EH (cell line): Measurements from ENCODE around the gene ZNF160.
"Not testable (repeated sequence)": the region's sequence is repeated elsewhere in the genome, so short reads cannot be mapped to it uniquely, and the experiment has no call there.

Source experiments
- DNase-seq: peaks from one replicate; pipeline ENCODE4 v3.0.0-alpha.2; 2015; ENCODE audit warnings: low read depth

Gene ZNF160

GRCh38 chr19:53103234-53104203 lies at the start of gene ZNF160:
Gene ZNF160, minus strand, starts transcription at chr19:53103422. Its CDS starts 17,146 bp downstream, at chr19:53086276.
- DNase-seq, result peak; percentile 98

GRCh38 chr19:53147645-53148044 lies 44.4 kb upstream of the ZNF160 start:
- DNase-seq, result no peak

- no peak for DNase-seq
These were observed 37.1 kb upstream of the ZNF160 start for GRCh38 chr19:53140351-53140750.

GRCh38 chr19:53136432-53136831 lies 33.2 kb upstream of the ZNF160 start:
- DNase-seq, result no peak

GRCh38 chr19:53132141-53132991 lies 29.1 kb upstream of the ZNF160 start, which contains the start of gene ZNF415:
Gene ZNF415, minus strand, starts transcription at chr19:53132910. Its CDS starts 10,234 bp downstream, at chr19:53122676.
- DNase-seq, result peak; percentile 68

- DNase-seq, result no peak
These were observed 28.5 kb upstream of the ZNF160 start for GRCh38 chr19:53131727-53132126.

- DNase-seq, result no peak
These were observed 27.9 kb upstream of the ZNF160 start for GRCh38 chr19:53131085-53131590.

GRCh38 chr19:53130506-53130905 lies 27.3 kb upstream of the ZNF160 start:
- no peak for DNase-seq

GRCh38 chr19:53126733-53127526 lies 23.7 kb upstream of the ZNF160 start:
- not testable (repeated sequence) for DNase-seq

- DNase-seq, result no peak
These were observed 20.2 kb upstream of the ZNF160 start for GRCh38 chr19:53123400-53123799.

GRCh38 chr19:53112286-53112685 lies 9.1 kb upstream of the ZNF160 start:
- DNase-seq, result no peak

GRCh38 chr19:53109527-53109926 lies 6.3 kb upstream of the ZNF160 start:
- DNase-seq, result no peak

- peak; percentile 58 for DNase-seq
These were observed 427 bp downstream of the ZNF160 start for GRCh38 chr19:53102756-53103233.

- no peak for DNase-seq
These were observed 941 bp downstream of the ZNF160 start for GRCh38 chr19:53102206-53102755.

- DNase-seq, result peak; percentile 4
These were observed 1.7 kb downstream of the ZNF160 start for GRCh38 chr19:53101518-53101917.

GRCh38 chr19:53098570-53098969 lies 4.7 kb downstream of the ZNF160 start:
- not testable (repeated sequence) for DNase-seq

GRCh38 chr19:53096982-53097690 lies 6.1 kb downstream of the ZNF160 start:
- not testable (repeated sequence) for DNase-seq

GRCh38 chr19:53096579-53096978 lies 6.6 kb downstream of the ZNF160 start:
- not testable (repeated sequence) for DNase-seq

- no peak for DNase-seq
These were observed 8.3 kb downstream of the ZNF160 start for GRCh38 chr19:53094754-53095575.
